GM12878 (cell line): ENCODE measurements around the gene MACF1.

ENCODE experiments used
- ZSCAN29 ChIP-seq: fragments of 450-650 bp; IDR thresholded peaks from 2 replicates; pipeline ENCODE4 v1.6.1; 2017; ENCODE audit warnings: mild to moderate bottlenecking, moderate library complexity
- TF ChIP-seq, protein P1 (sequence below): IDR thresholded peaks from 2 replicates; pipeline ENCODE4 v1.6.1; 2011; ENCODE audit warnings: low read depth, mild to moderate bottlenecking, low read length, moderate library complexity, borderline replicate concordance; ENCODE audit errors: extremely low read depth

DNA sequence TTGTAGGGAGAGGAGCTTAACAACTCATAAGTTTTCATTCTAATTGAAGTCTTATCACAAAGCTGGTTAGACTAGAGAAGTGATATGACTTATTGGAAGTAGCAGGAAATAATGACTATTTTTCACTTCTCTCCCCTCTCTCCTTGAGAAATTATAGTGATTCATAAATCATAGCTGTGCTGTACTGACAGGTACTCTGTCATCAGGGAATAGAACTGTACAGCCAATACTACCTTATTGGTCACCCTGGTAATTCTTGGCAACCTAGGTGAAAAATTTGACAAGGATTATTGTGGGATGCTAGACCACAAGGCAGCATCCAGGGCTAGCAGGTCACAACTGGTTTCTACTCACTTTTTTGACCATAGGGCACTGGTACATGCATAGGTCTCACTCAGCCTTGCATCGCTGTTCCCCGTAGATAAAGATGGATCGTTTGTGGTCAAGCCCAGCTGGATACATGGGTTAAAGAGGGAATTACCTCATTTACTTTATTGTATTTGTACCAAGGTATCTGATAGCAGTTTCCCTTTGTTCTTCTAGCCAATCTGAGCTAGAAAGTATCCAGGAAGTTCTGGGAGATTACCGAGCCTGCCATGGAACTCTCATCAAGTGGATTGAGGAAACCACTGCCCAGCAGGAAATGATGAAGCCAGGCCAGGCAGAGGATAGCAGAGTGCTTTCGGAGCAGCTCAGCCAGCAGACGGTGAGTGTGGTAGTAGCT lies 113.6 kb downstream of the MACF1 start:
- TF ChIP-seq, protein P1, sequence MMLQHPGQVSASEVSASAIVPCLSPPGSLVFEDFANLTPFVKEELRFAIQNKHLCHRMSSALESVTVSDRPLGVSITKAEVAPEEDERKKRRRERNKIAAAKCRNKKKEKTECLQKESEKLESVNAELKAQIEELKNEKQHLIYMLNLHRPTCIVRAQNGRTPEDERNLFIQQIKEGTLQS = no peak
- TF ChIP-seq ZSCAN29 = no peak
